GM12878 (cell line): ENCODE data around the gene KLC4. TPM values are rescaled to one million over a fixed set of nuclear protein-coding genes. Genes with fewer than 3 reads are reported as not detected.

Experiments
- BACH1 ChIP-seq: fragments of 450-650 bp; IDR thresholded peaks from 2 replicates; pipeline ENCODE4 v1.6.1; 2017; ENCODE audit warnings: mild to moderate bottlenecking, borderline replicate concordance
- CBX3 ChIP-seq: fragments of 200-600 bp; sonication (generic); IDR thresholded peaks from 2 replicates; pipeline ENCODE4 v1.6.1; 2016; ENCODE audit warnings: low read depth, borderline replicate concordance
- DPF2 ChIP-seq: fragments of 450-650 bp; IDR thresholded peaks from 2 replicates; pipeline ENCODE4 v1.6.1; 2017; ENCODE audit warnings: mild to moderate bottlenecking
- EP300 ChIP-seq, 2 experiments: fragments of 150-350 bp in 1 of 2; IDR thresholded peaks; 2 replicates each; pipeline ENCODE4 v1.6.1; 2011 to 2012; ENCODE audit warnings: low read depth in 2 of 2, low read length in 2 of 2, borderline replicate concordance in 1 of 2, improper control_type of control experiment in 1 of 2, inconsistent platforms in 1 of 2; ENCODE audit not compliant: control insufficient read depth in 1 of 2
- GABPA ChIP-seq: IDR thresholded peaks from 2 replicates; pipeline ENCODE4 v1.6.1; 2014; ENCODE audit warnings: antibody characterized with exemption, low read depth, mild to moderate bottlenecking, inconsistent platforms
- JUNB ChIP-seq: IDR thresholded peaks from 2 replicates; pipeline ENCODE4 v1.6.1; 2016; ENCODE audit warnings: antibody characterized with exemption, mild to moderate bottlenecking
- KLF5 ChIP-seq: fragments of 450-650 bp; IDR thresholded peaks from 2 replicates; pipeline ENCODE4 v1.6.1; 2014; ENCODE audit warnings: mild to moderate bottlenecking; ENCODE audit not compliant: partially characterized antibody
- MLLT1 ChIP-seq: fragments of 450-650 bp; IDR thresholded peaks from 2 replicates; pipeline ENCODE4 v1.6.1; 2016; ENCODE audit warnings: mild to moderate bottlenecking
- MTA3 ChIP-seq: IDR thresholded peaks from 2 replicates; pipeline ENCODE4 v1.6.1; 2012; ENCODE audit warnings: low read length, inconsistent platforms, borderline replicate concordance
- MXI1 ChIP-seq: fragments of 150-350 bp; IDR thresholded peaks from 2 replicates; pipeline ENCODE4 v1.6.1; 2011; ENCODE audit warnings: low read depth, mild to moderate bottlenecking, inconsistent platforms, low read length, improper control_type of control experiment
- PML ChIP-seq: IDR thresholded peaks from 2 replicates; pipeline ENCODE4 v1.6.1; 2012; ENCODE audit warnings: low read length, inconsistent platforms
- POLR2AphosphoS5 ChIP-seq: IDR thresholded peaks from 2 replicates; pipeline ENCODE4 v1.6.1; 2011; ENCODE audit warnings: mild to moderate bottlenecking, low read length, inconsistent platforms
- POU2F2 ChIP-seq: IDR thresholded peaks from 3 replicates; pipeline ENCODE4 v1.6.1; 2011; ENCODE audit warnings: low read depth, mild to moderate bottlenecking, low read length, borderline replicate concordance
- RUNX3 ChIP-seq: IDR thresholded peaks from 2 replicates; pipeline ENCODE4 v1.6.1; 2012; ENCODE audit warnings: low read length, inconsistent platforms
- SMAD5 ChIP-seq: IDR thresholded peaks from 2 replicates; pipeline ENCODE4 v1.6.1; 2016; ENCODE audit warnings: antibody characterized with exemption, low read depth
- TCF7 ChIP-seq: IDR thresholded peaks from 2 replicates; pipeline ENCODE4 v1.6.1; 2014; ENCODE audit warnings: antibody characterized with exemption, borderline replicate concordance
- ZBED1 ChIP-seq: IDR thresholded peaks from 2 replicates; pipeline ENCODE4 v1.6.1; 2016; ENCODE audit warnings: borderline replicate concordance
- ZNF622 ChIP-seq: fragments of 450-650 bp; IDR thresholded peaks from 2 replicates; pipeline ENCODE4 v1.6.1; 2017; ENCODE audit warnings: mild to moderate bottlenecking, inconsistent platforms
- polyA plus RNA-seq, 11 experiments: library from polyadenylated mRNA; depleted of rRNA in 4 of 11; unstranded in 6 of 11; stranded (reverse) in 5 of 11; fragments of >200 nt; fragmentation: Nextera tagmentation in 4 of 11; fragmentation: Illumina TruSeq in 1 of 11; extraction: Ambion mirVana in 4 of 11; extraction: Trizol in 1 of 11; gene quantifications; 1 replicate in 1 of 11; 2 replicates in 10 of 11; pipeline versions ENCODE4 v1.2.1 to v1.2.3, GENCODE V29; 2011 to 2016; ENCODE audit warnings: inconsistent platforms in 2 of 11, missing spikeins in 2 of 11, low read depth in 1 of 11
- total RNA-seq, 4 experiments: library from RNA; depleted of rRNA in 3 of 4; stranded (reverse); fragments of >200 nt in 3 of 4; fragmentation: Illumina TruSeq in 1 of 4; extraction: Trizol in 1 of 4; gene quantifications; 2 replicates each; pipeline versions ENCODE4 v1.2.1 to v1.2.3, GENCODE V29; 2013 to 2021
- TF ChIP-seq, protein P1 (sequence below): IDR thresholded peaks from 2 replicates; pipeline ENCODE4 v1.6.1; 2011; ENCODE audit warnings: mild to moderate bottlenecking, low read depth, low read length, moderate library complexity; ENCODE audit not compliant: insufficient replicate concordance
- TF ChIP-seq, protein P2 (sequence below): fragments of 450-650 bp; IDR thresholded peaks from 2 replicates; pipeline ENCODE4 v1.6.1; 2016; ENCODE audit warnings: mild to moderate bottlenecking, moderate library complexity, borderline replicate concordance
- TF ChIP-seq, protein P3 (sequence below): fragments of 450-650 bp; IDR thresholded peaks from 2 replicates; pipeline ENCODE4 v1.6.1; 2017; ENCODE audit warnings: borderline replicate concordance
- TF ChIP-seq, protein P4 (sequence below): fragments of 450-650 bp; IDR thresholded peaks from 2 replicates; pipeline ENCODE4 v1.6.1; 2016; ENCODE audit warnings: mild to moderate bottlenecking

Gene KLC4
- total and polyA plus RNA-seq, 10 of the 15 experiments (the other 5 are each of a cell fraction or from before 2014, with no cell fraction given) = 0.90 to 13.4 (median 6.9) TPM

DNA sequence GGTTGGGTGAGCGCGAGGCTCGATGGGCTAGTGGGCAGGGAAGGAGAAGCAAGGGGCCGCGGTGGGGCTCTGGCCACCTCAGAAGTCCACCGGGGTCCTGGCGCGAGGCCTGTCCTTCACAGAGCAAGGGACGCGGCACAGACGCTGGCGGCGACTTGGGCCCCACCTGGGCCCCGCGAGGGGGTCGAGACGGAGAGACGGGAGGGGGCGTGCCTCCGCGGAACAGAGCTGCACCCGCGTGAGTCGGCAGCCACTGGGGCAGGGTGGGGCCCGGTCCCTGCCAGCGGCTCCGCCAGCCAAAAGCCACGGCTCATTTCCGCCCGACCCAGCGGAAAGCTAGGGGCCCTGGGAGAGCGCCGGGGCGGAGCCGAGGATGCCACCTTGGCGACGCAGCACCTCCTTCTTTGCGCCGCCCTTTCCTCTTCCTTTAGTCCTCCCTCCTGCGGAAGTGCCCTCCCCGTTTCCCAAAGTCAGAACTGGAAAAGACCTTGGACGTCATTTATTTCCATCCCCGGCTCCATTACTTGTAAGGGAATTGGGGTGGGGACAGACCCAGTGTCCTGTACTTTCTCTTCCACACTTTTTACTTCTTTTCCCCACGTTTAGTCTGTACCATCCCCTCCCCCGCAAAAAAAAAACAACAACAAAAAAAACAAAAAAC lies 5.8 kb upstream of the KLC4 start, which contains the start of gene CUL7 (continued):
- TF ChIP-seq, protein P1, sequence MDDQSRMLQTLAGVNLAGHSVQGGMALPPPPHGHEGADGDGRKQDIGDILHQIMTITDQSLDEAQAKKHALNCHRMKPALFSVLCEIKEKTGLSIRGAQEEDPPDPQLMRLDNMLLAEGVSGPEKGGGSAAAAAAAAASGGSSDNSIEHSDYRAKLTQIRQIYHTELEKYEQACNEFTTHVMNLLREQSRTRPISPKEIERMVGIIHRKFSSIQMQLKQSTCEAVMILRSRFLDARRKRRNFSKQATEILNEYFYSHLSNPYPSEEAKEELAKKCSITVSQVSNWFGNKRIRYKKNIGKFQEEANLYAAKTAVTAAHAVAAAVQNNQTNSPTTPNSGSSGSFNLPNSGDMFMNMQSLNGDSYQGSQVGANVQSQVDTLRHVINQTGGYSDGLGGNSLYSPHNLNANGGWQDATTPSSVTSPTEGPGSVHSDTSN = peak; percentile 20
- peak; percentile 89 for TF ChIP-seq SMAD5
- TF ChIP-seq PML = peak; percentile 88
- TF ChIP-seq POLR2AphosphoS5 = peak; percentile 93
- TF ChIP-seq, protein P2, sequence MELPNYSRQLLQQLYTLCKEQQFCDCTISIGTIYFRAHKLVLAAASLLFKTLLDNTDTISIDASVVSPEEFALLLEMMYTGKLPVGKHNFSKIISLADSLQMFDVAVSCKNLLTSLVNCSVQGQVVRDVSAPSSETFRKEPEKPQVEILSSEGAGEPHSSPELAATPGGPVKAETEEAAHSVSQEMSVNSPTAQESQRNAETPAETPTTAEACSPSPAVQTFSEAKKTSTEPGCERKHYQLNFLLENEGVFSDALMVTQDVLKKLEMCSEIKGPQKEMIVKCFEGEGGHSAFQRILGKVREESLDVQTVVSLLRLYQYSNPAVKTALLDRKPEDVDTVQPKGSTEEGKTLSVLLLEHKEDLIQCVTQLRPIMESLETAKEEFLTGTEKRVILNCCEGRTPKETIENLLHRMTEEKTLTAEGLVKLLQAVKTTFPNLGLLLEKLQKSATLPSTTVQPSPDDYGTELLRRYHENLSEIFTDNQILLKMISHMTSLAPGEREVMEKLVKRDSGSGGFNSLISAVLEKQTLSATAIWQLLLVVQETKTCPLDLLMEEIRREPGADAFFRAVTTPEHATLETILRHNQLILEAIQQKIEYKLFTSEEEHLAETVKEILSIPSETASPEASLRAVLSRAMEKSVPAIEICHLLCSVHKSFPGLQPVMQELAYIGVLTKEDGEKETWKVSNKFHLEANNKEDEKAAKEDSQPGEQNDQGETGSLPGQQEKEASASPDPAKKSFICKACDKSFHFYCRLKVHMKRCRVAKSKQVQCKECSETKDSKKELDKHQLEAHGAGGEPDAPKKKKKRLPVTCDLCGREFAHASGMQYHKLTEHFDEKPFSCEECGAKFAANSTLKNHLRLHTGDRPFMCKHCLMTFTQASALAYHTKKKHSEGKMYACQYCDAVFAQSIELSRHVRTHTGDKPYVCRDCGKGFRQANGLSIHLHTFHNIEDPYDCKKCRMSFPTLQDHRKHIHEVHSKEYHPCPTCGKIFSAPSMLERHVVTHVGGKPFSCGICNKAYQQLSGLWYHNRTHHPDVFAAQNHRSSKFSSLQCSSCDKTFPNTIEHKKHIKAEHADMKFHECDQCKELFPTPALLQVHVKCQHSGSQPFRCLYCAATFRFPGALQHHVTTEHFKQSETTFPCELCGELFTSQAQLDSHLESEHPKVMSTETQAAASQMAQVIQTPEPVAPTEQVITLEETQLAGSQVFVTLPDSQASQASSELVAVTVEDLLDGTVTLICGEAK = peak; percentile 87
- peak; percentile 86; the same call in 1 of the 2 replicates for TF ChIP-seq ZBED1
- TF ChIP-seq DPF2 = peak; percentile 62; the same call in 1 of the 2 replicates
- TF ChIP-seq, protein P3, sequence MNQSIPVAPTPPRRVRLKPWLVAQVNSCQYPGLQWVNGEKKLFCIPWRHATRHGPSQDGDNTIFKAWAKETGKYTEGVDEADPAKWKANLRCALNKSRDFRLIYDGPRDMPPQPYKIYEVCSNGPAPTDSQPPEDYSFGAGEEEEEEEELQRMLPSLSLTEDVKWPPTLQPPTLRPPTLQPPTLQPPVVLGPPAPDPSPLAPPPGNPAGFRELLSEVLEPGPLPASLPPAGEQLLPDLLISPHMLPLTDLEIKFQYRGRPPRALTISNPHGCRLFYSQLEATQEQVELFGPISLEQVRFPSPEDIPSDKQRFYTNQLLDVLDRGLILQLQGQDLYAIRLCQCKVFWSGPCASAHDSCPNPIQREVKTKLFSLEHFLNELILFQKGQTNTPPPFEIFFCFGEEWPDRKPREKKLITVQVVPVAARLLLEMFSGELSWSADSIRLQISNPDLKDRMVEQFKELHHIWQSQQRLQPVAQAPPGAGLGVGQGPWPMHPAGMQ = no peak
- TF ChIP-seq, protein P4, sequence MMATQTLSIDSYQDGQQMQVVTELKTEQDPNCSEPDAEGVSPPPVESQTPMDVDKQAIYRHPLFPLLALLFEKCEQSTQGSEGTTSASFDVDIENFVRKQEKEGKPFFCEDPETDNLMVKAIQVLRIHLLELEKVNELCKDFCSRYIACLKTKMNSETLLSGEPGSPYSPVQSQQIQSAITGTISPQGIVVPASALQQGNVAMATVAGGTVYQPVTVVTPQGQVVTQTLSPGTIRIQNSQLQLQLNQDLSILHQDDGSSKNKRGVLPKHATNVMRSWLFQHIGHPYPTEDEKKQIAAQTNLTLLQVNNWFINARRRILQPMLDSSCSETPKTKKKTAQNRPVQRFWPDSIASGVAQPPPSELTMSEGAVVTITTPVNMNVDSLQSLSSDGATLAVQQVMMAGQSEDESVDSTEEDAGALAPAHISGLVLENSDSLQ = 0 out of 2 replicates have a peak, but pooled peaks have one; percentile 9
- TF ChIP-seq CBX3 = no peak
- TF ChIP-seq TCF7 = no peak
- TF ChIP-seq KLF5 = no peak
- peak; percentile 64 for TF ChIP-seq RUNX3
- peak; percentile 87 for TF ChIP-seq GABPA
- 0 out of 4 replicates have a peak, but pooled peaks of 1 of the 2 experiments have one; percentile 15 for TF ChIP-seq EP300 (IDR thresholded peaks at IDR 0.05; ENCODE audit: borderline replicate concordance in 1 of 2, control insufficient read depth in 1 of 2, low read depth in 2 of 2, low read length in 2 of 2)
- peak; percentile 94 for TF ChIP-seq BACH1
- no peak for TF ChIP-seq JUNB
- TF ChIP-seq ZNF622 = no peak
- peak; percentile 72; the same call in 1 of the 3 replicates for TF ChIP-seq POU2F2
- peak; percentile 73; the same call in 1 of the 2 replicates for TF ChIP-seq MXI1
- no peak; the same call in 1 of the 2 replicates for TF ChIP-seq MLLT1
- TF ChIP-seq MTA3 = peak; percentile 79; the same call in 1 of the 2 replicates
